SK-N-MC (cell line): ENCODE measurements around the gene KLHDC3.
A peak's percentile ranks its signal among the peaks of the same experiment; 100 is the strongest.

Source experiments
- DNase-seq: peaks from one replicate; pipeline ENCODE4 v3.0.0-alpha.2; 2011; ENCODE audit warnings: low read depth, low spot score
- H3K27ac ChIP-seq: fragments of 200-600 bp; sonication (generic); 2 replicates; pipeline ENCODE4 v1.5.1; 2016; ENCODE audit warnings: mixed run types
- H3K36me3 ChIP-seq: fragments of 200-600 bp; sonication (generic); 2 replicates; pipeline ENCODE4 v1.6.1; 2017; ENCODE audit warnings: antibody characterized with exemption, low read length, mixed read lengths; ENCODE audit not compliant: insufficient read depth
- H3K4me3 ChIP-seq: fragments of 200-600 bp; sonication (generic); 2 replicates; pipeline ENCODE4 v1.5.1; 2016
- H3K9ac ChIP-seq: fragments of 200-600 bp; sonication (generic); 2 replicates; pipeline ENCODE4 v1.8.0; 2017; ENCODE audit warnings: mixed run types, mixed read lengths; ENCODE audit not compliant: insufficient read length
- H3K9me3 ChIP-seq: fragments of 200-600 bp; sonication (generic); 2 replicates; pipeline ENCODE4 v1.6.1; 2017; ENCODE audit warnings: low read depth, mild to moderate bottlenecking, antibody characterized with exemption, low read length, moderate library complexity, mixed read lengths
- EZH2 ChIP-seq: fragments of 200-600 bp; sonication (generic); IDR thresholded peaks from one replicate; pipeline ENCODE4 v1.6.1; 2017; ENCODE audit warnings: antibody characterized with exemption
- FOXP2 ChIP-seq: optimal IDR thresholded peaks from 2 replicates; pipeline ENCODE3; 2011; ENCODE audit warnings: mild to moderate bottlenecking, moderate library complexity; ENCODE audit not compliant: insufficient read depth; ENCODE audit errors: extremely low read length, control extremely low read depth
- POLR2AphosphoS5 ChIP-seq: IDR thresholded peaks from 2 replicates; pipeline ENCODE4 v1.6.1; 2012; ENCODE audit warnings: mild to moderate bottlenecking, low read depth, low read length, borderline replicate concordance

KLHDC3 gene

DNA sequence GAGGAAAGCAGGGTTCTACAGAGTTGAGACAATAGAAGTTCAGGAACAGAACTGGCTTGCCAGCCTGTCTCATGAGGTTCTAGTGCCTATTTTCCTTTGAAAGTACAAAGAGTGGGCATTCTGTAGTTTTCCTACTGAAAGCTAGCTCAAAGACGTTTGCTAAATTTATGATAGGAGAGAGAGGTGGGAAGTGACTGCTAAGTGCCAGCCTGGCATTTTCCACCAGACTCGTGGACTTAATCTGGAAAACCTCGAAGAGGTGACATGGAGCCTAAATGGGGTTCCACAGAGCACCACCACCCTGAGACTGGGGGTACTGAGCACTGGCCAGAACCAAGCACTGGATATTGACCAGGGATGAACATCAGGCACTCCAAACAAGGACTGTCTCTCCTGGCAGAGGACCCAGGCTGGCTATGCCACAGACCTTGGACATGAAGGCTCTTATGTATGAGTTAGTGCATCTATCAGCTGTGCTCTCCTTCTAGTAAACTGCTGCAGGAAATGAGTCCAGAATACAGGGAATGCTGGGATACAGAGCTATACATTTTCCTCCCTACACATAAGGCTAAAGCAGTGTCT is 42.2 kb upstream of the KLHDC3 start:
- no peak for DNase-seq
- no peak overlapping the region for H3K4me3 ChIP-seq
- peaks cover 2% of the 10 kb centered on the region; the same call in 1 of the 2 replicates for H3K36me3 ChIP-seq
- peak overlapping the region; percentile 52; the same call in 1 of the 2 replicates for H3K27ac ChIP-seq
- no peaks in the 10 kb centered on the region for H3K9me3 ChIP-seq
- no peak overlapping the region for H3K9ac ChIP-seq
- TF ChIP-seq POLR2AphosphoS5, result no peak
- no peak for TF ChIP-seq FOXP2
- no peak for TF ChIP-seq EZH2

DNA sequence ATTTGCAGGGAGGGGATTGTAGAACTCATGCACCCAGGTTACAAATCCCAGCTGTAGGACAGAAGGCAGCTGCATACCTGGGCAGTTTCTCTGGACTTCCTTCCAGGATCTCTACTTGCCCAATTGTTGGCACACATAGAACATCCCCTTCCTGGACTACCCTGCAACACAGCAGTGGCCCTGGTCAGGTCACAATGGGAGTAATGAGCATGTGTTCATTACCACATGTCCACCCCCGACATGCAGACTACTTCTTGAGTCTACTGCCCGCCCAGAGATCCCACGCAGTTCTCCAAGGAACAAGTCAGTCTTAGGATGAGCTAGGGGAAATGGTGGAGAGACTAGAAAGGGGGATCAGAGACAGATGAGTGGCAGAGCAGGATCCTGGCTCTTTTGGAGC is 40.1 kb upstream of the KLHDC3 start:
- Histone ChIP-seq H3K36me3 (peaks cover 4% of the 10 kb centered on the region; the same call in 1 of the 2 replicates), H3K9me3 (no peaks in the 10 kb centered on the region), H3K4me3 (no peak overlapping the region), H3K27ac (no peak overlapping the region), H3K9ac (no peak overlapping the region)
- TF ChIP-seq FOXP2, result no peak
- TF ChIP-seq POLR2AphosphoS5, result no peak; the same call in 1 of the 2 replicates
- no peak for TF ChIP-seq EZH2
- DNase-seq, result no peak

DNA sequence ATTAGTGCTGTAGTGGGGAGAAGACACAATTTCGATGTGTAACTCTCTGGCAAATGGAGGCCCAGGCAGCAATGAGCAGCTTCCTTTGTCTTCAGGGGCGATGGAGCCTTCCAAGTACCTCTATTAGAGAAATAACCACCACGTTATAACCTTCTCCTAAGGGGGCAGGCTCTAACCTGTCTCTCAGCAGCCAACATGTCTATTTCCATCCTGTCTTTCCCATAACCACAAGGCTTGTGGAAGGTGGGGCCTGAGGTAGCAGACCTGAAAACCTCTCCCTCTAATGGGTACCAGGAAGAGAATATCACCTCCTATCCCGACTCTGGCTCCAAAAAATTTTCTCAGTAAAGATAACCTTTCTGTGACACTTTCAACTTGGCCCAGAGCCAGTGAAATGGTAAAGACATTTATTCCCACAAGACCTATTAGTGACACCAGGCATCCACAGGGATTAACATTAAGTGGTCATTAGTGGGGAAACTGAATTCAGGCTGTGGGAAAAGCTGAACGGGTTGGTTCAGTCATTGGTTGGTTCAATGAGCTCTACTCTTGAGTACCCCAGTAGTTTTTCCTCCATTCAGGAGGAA is 39.0 kb upstream of the KLHDC3 start:
- Histone ChIP-seq H3K27ac (no peak overlapping the region), H3K9ac (no peak overlapping the region), H3K36me3 (peaks cover 4% of the 10 kb centered on the region; the same call in 1 of the 2 replicates), H3K4me3 (no peak overlapping the region), H3K9me3 (no peaks in the 10 kb centered on the region)
- TF ChIP-seq FOXP2 (no peak), POLR2AphosphoS5 (no peak), EZH2 (no peak)
- no peak for DNase-seq

DNA sequence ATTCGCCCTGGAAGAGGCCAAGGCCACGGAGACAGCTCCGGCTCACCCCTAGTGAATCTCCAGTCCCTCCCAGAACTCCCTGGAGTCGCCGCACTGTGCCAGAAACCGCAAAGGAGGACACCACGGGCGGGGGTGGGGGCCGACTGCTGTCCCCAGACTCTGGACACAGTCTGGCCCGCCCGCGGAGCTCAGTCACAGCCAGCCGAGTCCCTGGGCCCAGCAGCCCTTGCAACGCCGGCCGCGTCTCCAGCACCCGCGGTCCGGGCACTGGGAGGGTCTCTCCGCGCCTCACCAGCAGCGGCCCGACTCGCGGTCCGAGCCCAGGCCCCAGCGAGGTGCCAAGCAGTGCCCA is 35.6 kb upstream of the KLHDC3 start:
- TF ChIP-seq EZH2, result no peak
- no peak for TF ChIP-seq FOXP2
- no peak for TF ChIP-seq POLR2AphosphoS5
- Histone ChIP-seq H3K4me3 (peak overlapping the region; percentile 78), H3K9ac (peak overlapping the region; percentile 78), H3K36me3 (peaks cover 4% of the 10 kb centered on the region; the same call in 1 of the 2 replicates), H3K27ac (no peak overlapping the region), H3K9me3 (no peaks in the 10 kb centered on the region)
- DNase-seq, result no peak

DNA sequence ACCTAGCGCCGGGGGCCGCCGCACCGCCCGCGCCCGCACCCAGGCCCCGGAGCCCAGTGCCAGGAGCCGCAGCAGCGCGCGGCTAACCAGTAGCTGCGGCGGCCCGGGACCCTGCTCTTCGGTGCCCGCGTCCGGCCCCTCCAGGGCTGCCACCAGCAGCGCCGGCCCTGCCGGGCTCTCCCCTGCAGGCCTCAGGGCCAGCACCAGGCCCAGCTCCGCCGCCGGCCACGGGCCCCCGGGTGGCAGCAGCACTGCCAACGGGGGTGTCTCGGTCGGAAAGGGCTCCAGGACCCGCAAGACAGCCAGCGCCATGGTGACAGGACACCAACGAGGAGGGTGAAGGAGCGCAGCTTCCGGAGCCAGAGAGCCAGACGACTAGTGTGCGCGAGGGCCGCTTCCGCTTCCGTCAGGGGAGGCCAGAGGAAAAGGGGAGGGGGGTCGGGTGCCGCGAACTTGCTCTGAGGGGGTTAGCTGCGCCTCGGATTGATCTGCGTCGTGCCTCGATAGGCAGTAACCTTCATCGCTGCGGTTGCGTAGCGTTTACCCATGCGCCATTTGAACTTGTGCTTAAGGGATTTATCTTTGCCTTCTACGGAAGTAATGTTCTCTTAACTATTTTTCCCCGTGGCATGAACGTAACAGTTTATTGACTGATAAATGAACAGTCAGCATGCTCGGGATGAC is 35.1 kb upstream of the KLHDC3 start, which contains the start of gene PEX6:
Gene PEX6, minus strand, starts transcription at position 343 of the 684 bp plus-strand sequence. Its CDS starts 31 bp downstream, at position 312.
- H3K4me3 ChIP-seq, result peak within 1 kb of the TSS; percentile 78
- peak within 1 kb of the TSS; percentile 78 for H3K9ac ChIP-seq
- TF ChIP-seq POLR2AphosphoS5, result peak; percentile 97
- no peak for TF ChIP-seq EZH2

DNA sequence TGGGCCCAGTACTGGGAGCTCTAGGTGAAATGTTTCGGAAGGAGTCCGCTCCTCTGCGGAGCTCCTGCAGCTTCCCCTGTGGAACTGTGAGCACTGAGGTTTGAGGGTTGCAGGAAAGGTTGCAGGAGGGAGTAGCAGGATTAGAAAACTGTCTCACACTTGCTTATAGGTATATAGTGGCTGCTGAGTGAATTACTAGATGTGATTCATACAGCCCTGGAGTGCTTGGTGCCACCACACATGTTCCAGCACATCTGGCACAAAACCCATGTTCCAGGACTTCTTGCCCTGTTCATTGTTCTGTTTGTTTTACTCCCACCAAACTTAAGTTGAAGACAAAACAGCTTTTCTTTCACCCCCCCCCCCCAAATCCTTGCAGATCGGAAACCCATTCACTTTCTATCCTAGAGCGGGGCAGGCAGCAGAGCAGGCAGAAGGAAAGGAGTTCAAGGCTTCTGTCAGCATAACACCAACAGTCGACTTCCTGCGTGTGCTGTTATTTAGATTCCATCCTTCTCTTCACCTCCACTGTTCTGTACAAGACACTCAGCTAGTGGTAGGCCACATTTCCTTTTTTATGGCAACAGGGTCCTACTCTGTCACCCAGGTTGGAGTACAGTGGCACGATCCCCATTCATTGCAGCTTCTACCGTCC is 34.4 kb upstream of the KLHDC3 start:
- DNase-seq, result no peak
- peaks cover 4% of the 10 kb centered on the region; the same call in 1 of the 2 replicates for H3K36me3 ChIP-seq
- no peak for TF ChIP-seq POLR2AphosphoS5
- TF ChIP-seq EZH2, result no peak
- TF ChIP-seq FOXP2, result no peak
- peak overlapping the region; percentile 78 for H3K4me3 ChIP-seq
- peak overlapping the region; percentile 76; the same call in 1 of the 2 replicates for H3K27ac ChIP-seq
- peak overlapping the region; percentile 78 for H3K9ac ChIP-seq
- H3K9me3 ChIP-seq, result no peaks in the 10 kb centered on the region

More for the DNA sequence above, 35.1 kb upstream of the KLHDC3 start, which contains the start of gene PEX6:
- peak within 1 kb of the TSS; percentile 76; the same call in 1 of the 2 replicates for H3K27ac ChIP-seq
- H3K36me3 ChIP-seq, result peaks cover 4% of the 10 kb centered on the region; the same call in 1 of the 2 replicates
- H3K9me3 ChIP-seq, result no peaks in the 10 kb centered on the region
- DNase-seq, result peak; percentile 57

DNA sequence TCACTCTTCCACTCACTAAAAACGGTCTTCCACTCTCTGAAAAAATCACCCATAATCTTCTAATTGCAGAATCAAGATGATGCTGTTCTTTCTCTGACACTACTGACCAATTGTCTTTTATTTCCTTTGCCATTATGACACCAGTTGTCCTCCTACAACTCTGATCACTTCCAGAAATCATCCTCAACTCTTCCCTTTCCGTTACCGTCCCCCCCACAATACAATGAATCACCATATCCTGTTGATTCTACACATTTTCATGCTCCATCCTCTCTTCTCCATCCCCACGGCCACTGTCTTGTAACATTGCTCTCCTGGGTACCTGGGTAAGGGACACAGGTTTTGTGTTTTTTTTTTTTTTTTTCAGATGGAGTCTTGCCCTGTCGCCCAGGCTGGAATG is 32.2 kb upstream of the KLHDC3 start:
- Histone ChIP-seq H3K4me3 (no peak overlapping the region), H3K27ac (no peak overlapping the region), H3K9me3 (no peaks in the 10 kb centered on the region), H3K36me3 (peaks cover 2% of the 10 kb centered on the region; the same call in 1 of the 2 replicates), H3K9ac (no peak overlapping the region)
- TF ChIP-seq FOXP2 (no peak), POLR2AphosphoS5 (no peak), EZH2 (no peak)
- DNase-seq, result no peak
